ENCODE results near the gene SLC25A22. TPM values are rescaled to one million over a fixed set of nuclear protein-coding genes. Genes with fewer than 3 reads are reported as not detected.
A peak's percentile ranks its signal among the peaks of the same experiment; 100 is the strongest.

SLC25A22 gene
- total and polyA plus RNA-seq, 10 donors, result 6.3 to 23.2 (median 14.1) TPM

DNA sequence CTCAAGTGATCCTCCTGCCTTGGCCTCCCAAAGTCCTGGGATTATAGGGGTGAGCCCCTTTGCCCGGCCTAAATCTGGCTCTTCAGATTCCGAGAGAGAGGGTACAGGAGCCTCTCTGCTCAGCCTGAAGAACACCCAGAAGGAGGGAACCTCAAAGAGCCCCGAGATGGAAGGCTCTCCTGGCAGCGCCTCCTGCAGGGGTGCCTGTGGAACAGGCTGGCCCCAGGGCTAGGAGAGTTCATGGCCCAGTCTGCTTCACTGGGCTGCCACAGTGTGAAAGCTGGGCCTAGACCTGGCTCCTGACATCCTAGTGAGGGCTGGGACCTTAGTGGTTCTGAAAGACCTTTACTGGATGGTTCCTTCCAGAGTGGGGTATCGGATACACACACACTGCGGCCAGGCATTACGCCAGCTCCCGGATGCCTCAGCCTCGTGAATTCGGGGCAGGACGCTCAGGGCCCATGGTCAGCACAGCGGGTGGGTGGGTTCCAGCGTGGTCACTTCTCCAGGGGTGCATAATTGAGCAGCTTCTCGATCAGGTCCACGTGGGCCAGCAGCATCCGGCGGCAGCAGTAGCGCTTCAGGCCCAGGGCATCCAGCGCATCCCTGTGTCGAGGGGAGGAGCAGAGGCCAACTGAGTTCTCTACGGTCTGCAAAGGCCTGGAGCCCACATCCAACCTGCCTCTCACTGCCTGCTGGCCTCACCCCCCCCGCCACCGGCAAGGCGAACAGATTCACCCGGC lies 42.0 kb upstream of the SLC25A22 start:
- H3K9me3 ChIP-seq, result no peaks in the 10 kb centered on the region
- peak overlapping the region in 2 of 8 donors; percentile 98 to 100 for H3K4me3 ChIP-seq
- WGBS, 5 donors, result 71 to 89% (median 85%) methylated on average over 15 to 25 of the region's 25 CpGs
- no peak for TF ChIP-seq POLR2A (IDR thresholded peaks at IDR 0.05)
- TF ChIP-seq, protein P1, sequence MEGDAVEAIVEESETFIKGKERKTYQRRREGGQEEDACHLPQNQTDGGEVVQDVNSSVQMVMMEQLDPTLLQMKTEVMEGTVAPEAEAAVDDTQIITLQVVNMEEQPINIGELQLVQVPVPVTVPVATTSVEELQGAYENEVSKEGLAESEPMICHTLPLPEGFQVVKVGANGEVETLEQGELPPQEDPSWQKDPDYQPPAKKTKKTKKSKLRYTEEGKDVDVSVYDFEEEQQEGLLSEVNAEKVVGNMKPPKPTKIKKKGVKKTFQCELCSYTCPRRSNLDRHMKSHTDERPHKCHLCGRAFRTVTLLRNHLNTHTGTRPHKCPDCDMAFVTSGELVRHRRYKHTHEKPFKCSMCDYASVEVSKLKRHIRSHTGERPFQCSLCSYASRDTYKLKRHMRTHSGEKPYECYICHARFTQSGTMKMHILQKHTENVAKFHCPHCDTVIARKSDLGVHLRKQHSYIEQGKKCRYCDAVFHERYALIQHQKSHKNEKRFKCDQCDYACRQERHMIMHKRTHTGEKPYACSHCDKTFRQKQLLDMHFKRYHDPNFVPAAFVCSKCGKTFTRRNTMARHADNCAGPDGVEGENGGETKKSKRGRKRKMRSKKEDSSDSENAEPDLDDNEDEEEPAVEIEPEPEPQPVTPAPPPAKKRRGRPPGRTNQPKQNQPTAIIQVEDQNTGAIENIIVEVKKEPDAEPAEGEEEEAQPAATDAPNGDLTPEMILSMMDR (IDR thresholded peaks at IDR 0.05 in 8 of 11, conservative IDR thresholded peaks at IDR 0.05 in 3 of 11), result no peak
- TF ChIP-seq POLR2AphosphoS5 (IDR thresholded peaks at IDR 0.05), result no peak
- DNase-seq, result no peak
- intact Hi-C loops (cut with DNase I; ENCODE audit: low total_unique reads), result loop anchor here (10.0 kb wide), 1 partner anchor 215 kb away; no protein-coding TSS in a partner anchor
- peak overlapping the region in 1 of 8 donors; percentile 95 for H3K27ac ChIP-seq
- H3K4me1 ChIP-seq, result peaks cover 21 to 94% (median 58%) of the 10 kb centered on the region in 6 donors
- peaks cover 0 to 54% (median 38%) of the 10 kb centered on the region in 6 donors for H3K36me3 ChIP-seq
- H3K27me3 ChIP-seq (replicated peaks in 1 of 7), result peaks cover 0 to 25% (median 0%) of the 10 kb centered on the region in 7 donors

DNA sequence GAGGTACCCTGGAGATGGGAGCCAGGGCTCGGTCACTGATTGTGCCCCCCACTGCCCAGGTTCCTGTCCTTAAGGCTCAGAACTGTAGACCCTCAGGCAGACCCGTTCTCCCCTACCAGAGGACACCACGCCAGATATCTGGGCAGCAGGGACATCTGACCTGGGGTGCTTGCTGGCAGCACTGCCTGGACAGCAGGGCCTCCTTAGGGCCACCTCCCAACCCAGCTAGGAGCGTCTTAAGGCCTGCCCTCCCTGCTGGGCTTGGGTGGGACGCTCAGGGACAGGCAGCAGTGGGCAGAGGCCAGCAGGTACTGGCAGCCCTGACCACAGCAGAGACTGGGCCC lies 41.2 kb upstream of the SLC25A22 start:
- Histone ChIP-seq H3K4me1 (peaks cover 26 to 94% (median 59%) of the 10 kb centered on the region in 6 donors), H3K27me3 (replicated peaks in 1 of 7) (peaks cover 0 to 27% (median 0%) of the 10 kb centered on the region in 7 donors), H3K36me3 (peaks cover 0 to 54% (median 38%) of the 10 kb centered on the region in 6 donors), H3K9me3 (no peaks in the 10 kb centered on the region), H3K27ac (peak overlapping the region in 1 of 8 donors; percentile 10), H3K4me3 (no peak overlapping the region)
- DNase-seq, result no peak
- TF ChIP-seq POLR2AphosphoS5 (IDR thresholded peaks at IDR 0.05), result peak in 1 of 3 donors; percentile 15
- TF ChIP-seq, protein P1 (IDR thresholded peaks at IDR 0.05 in 8 of 11, conservative IDR thresholded peaks at IDR 0.05 in 3 of 11), result no peak
- intact Hi-C loops (cut with DNase I; ENCODE audit: low total_unique reads), result no loop called here
- WGBS, 5 donors, result 91 to 96% (median 94%) methylated on average over 4 to 5 of the region's 5 CpGs

DNA sequence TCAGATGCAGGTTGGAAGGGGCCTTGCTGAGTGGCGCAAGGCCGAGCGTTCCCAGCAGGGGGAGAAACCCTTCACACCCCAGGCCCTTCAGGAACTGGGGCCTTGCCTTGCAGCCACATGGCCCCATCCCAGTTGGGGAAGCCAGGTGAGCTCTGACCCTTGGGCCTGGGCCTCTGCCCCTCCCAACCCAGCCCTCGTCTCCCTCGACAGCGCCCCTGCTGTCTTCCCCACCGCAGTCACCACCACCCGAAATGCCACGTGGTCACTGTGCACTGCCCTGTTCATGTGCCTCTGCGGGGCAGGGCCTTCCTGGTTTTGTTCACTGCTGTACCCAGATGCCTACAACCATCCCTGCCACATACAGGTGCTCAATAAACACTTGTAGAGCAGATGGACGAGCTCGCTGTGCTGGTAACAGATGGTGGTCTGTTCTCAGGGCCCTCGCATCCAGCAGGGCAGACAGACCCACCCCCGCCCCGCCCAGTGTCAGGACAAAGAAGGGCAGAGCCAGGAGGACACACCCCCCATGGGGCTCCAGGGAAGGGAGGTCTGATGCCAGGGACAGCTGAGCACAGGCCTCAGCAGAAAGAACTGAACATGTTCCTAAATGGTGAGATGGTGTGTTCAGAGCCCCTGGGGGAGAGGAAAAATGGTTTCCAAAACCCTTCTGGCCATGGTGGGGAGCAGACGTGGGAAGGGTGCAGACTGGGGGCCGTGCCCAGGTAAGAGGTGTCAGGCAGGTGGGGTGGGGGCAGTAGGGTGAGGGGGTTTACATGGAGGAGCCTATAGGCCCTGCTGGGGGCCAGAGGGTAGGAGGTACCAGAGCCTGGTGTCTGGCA lies 40.6 kb upstream of the SLC25A22 start:
- Histone ChIP-seq H3K4me3 (no peak overlapping the region), H3K27me3 (replicated peaks in 1 of 7) (peaks cover 0 to 27% (median 0%) of the 10 kb centered on the region in 7 donors), H3K36me3 (peaks cover 0 to 54% (median 38%) of the 10 kb centered on the region in 6 donors), H3K27ac (peak overlapping the region in 1 of 8 donors; percentile 8), H3K9me3 (no peaks in the 10 kb centered on the region), H3K4me1 (peaks cover 26 to 94% (median 59%) of the 10 kb centered on the region in 6 donors)
- WGBS, 5 donors, result 59 to 80% (median 69%) methylated on average over 11 to 17 of the region's 17 CpGs
- intact Hi-C loops (cut with DNase I; ENCODE audit: low total_unique reads), result no loop called here
- peak in 2 of 3 donors; percentile 5 to 17 for TF ChIP-seq POLR2AphosphoS5 (IDR thresholded peaks at IDR 0.05)
- no peak for TF ChIP-seq POLR2A (IDR thresholded peaks at IDR 0.05)
- TF ChIP-seq, protein P1 (IDR thresholded peaks at IDR 0.05 in 8 of 11, conservative IDR thresholded peaks at IDR 0.05 in 3 of 11), result no peak
- no peak for DNase-seq

Measured in spleen (tissue), 11 donors.